GM23248 (cell line): ENCODE data around the gene NEBL.

Experiments
- EZH2 ChIP-seq: fragments of 200-600 bp; sonication (generic); IDR thresholded peaks from 2 replicates; pipeline ENCODE4 v1.6.1; 2018; ENCODE audit warnings: antibody characterized with exemption, mild to moderate bottlenecking; ENCODE audit not compliant: insufficient read depth, poor library complexity, severe bottlenecking
- EZH2phosphoT487 ChIP-seq: fragments of 200-600 bp; sonication (generic); IDR thresholded peaks from 2 replicates; pipeline ENCODE4 v1.6.1; 2018; ENCODE audit warnings: antibody characterized with exemption, moderate library complexity, mild to moderate bottlenecking, low read depth; ENCODE audit not compliant: insufficient read depth

- TF ChIP-seq EZH2phosphoT487: no peak
- TF ChIP-seq EZH2: no peak
These were observed 43.8 kb downstream of the NEBL start for GRCh38 chr10:20853276-20853675.
